ENCODE data around the gene SH3YL1.

Gene SH3YL1

DNA sequence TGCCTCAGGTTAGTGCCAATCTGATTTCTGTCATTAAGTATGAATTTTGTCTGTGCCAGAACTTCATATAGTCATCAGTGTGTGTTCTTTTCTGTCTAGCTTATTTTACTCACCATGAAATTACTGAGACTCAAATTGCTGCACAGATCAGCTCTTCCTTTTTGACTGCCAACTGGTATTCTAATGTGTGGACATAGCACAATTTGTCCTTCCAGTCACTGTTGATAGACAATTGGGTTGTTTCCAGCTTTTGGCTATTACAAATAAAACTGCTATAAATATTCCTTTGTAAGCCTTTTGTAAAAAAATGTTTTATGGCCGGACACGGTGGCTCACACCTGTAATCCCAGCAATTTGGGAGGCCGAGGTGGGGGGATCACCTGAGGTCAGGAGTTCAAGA lies 7.7 kb downstream of the SH3YL1 start:
- DNase-seq: no peak

DNA sequence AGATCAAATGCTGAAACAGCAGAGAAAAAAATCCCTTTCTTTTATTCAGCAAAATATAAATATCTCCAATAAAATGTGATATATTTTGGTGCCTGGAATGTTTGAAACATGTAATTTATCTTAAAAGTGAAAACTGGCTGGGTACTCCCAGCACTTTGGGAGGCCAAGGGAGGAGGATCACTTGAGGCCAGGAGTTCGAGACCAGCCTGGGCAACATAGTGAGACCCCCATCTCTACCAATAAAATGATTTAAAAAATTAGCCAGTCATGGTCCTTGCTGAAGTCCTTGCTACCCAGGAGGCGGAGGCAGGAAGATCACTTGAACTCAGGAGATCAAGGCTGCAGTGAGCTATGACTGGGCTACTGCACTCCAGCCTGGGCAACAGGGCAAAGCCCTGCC lies 8.6 kb downstream of the SH3YL1 start:
- DNase-seq: no peak

DNA sequence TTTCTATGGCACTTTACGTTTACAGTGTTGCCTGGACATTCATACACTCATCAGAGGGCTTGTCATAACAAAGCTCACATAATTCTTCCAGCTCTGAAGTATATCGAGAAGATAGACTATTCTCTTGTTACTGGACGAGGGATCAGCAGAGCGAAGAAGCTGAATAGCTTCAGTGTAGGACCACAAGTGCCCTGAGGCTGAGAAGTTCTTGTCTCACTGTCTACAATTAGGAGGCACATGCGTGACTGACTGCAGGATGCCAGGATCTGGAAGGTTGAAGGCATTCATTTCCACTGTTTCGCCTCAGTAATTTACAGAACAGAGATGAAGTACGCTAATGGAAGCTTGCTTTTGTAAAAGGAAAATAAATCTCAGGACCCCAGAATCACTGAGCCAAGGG lies 9.6 kb downstream of the SH3YL1 start:
- no peak for DNase-seq

DNA sequence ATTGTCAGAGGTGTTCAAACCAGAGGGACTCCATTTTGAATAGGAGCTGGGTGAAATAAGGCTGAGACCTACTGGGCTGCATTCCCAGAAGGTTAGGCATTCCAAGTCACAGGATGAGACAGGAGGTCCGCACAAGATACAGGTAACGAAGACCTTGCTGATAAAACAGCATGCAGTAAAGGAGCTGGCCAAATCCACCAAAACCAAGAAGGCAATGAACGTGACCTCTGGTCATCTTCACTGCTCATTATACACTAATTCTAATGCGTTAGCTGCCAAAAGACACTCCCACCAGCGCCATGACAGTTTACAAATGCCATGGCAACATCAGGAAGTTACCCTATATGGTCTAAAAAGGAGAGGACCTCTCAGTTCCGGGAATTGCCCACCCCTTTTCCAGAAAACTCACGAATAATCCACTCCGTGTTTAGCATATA lies 10.6 kb downstream of the SH3YL1 start:
- no peak for DNase-seq

DNA sequence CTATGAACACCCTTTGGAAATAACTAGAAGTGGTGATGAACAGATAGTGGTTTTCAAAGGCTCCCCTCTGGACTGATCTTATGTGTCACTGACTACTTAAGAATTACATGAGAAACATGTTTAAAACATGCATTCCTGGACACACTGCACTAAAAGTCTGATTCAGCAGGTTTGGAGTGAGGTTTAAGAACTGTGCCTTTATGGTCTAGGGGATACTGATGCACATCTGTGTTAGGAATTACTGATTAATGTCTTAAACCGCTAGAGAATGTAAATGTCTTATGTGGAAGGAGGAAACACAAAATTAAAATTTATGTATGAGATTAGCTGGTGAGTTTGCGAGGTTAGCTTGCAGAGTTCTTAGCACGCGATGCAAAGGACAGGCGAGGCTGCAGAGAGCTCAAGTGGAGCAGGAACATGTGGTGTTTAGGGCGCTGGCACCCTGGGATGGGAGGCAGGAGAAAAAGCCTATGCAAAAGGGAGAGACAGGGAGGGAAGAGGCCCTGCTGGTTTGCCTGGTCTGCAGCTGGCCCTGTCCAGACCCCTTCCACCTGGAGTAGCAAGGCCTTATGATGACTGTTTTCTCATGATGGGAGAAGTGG lies 11.7 kb downstream of the SH3YL1 start:
- DNase-seq: no peak

DNA sequence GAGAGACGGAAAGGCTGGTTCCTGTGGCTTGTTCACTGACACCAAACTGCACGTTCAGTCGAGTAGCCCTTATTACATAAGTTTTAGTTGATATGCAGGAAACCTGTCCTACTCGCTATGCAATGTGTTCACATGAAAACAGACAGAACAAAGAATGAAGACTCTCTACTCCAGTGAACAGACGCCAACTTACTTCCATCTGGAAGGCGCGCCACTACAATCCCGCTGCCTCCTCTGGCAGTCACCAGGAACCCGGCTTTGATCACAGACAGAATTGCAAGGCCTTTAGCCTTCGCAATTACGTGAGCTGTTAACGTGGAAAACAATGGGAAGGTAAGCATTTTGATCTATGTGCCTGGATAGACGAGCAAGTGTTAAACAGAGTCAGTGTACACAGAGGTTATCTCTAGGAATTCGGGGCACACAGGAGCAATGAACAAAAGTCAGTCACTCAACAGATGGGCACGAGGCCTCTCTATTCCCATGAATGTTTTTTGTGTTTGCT lies 14.2 kb downstream of the SH3YL1 start:
- no peak for DNase-seq

DNA sequence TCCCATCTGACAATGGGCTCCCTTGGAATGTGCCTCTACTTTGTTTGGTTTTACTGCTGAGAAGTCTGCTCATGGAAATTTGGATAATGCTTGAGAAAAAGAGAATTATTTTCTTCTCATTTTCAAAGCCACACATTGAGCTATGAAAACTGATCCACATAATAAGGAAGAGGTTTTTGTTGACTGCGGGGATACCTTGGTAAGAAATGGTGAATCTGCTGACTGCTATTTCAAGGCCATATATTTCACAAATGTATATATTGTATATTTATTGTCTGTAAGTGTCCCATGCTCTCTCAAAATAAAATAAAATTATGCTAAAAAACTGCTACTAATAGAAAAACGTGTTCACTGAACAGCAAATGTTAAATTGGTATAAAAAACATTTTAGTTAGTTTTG lies 15.1 kb downstream of the SH3YL1 start:
- DNase-seq: no peak

DNA sequence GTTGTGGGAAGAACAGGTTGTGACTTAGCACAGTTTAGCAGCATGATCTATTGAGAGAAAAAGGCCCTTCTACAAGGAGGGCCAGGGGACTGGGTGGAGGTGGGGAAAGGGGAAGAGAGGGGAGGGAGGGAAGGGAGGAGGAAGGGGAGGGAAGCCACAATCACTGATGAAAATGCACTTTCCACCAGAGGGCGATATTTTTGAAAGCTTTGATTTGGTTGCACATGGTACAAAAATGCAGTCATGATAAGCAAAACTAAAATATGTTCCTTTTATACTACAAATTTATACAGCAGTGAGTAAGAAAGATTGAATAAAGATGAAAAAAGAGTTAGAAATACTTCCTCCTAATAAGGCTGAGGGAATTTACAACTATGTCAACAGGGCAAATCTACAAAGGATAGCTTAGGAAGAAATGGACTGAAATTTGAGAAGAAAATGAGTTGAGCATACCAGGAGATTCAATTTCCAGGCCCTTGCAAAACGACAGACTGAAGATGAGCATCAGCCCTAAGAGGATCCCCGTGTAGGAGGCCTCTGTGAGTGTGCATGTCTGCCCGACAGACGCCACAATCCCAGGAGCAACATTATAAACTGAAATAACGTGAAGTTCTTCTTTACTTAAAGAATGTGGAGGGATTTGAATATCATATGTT lies 17.2 kb downstream of the SH3YL1 start:
- no peak for DNase-seq

DNA sequence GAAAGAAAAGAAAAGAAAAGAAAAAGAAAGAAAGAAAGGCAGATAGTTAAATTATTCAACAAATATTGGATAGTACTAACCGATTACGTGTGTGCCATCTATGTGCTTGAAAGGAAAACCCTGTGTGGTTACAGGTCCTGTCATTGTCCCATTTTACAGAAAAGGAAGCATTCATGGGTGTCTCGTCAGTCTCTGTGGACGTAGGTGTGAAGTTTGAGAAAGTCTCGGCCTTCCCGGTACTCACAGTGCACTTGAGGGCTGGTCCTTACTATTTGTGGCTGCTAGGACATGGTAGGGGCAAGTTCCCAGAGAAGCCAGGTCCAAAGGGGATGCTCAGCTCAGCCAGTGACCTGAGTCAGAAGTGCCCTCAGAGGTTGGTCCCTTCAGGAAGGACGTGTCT lies 19.3 kb downstream of the SH3YL1 start:
- no peak for DNase-seq

DNA sequence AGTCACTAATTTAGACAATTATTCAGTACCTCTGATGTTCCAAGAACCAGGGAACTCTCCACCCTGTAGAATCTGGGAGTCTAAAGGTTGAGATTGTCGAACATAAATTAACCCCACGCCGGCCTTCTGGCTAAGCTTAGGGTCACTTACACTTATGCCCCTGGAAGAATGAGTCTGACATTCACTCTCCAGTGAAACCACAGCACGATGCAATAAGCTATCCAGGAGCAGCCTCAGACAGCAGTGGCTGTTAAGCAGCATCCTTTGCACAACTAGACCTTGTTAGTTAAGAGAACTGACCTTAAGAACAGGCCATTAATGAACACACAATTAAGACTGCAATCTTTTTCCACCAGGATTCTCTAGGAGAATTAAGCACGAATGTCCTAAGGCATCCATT lies 25.0 kb downstream of the SH3YL1 start:
- no peak for DNase-seq

DNA sequence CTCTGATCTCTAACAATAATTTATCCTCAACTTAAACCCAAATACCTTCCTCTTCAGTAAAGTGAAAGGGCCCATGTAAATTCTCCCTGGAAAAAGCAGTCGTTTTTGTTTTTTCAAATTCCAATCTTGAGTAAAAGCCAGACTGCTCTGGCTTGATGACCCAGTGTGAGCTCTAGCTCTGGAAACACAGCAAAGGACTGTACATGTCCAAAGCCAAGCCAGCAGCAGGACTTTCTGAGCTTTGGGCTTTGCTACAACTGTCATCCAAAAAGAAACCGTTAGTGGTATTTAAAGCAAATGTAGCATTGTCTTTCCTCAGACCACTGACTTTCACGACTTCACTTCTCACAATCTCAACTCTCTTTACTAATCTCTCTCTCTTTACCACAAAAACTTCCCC lies 25.4 kb downstream of the SH3YL1 start:
- no peak for DNase-seq

DNA sequence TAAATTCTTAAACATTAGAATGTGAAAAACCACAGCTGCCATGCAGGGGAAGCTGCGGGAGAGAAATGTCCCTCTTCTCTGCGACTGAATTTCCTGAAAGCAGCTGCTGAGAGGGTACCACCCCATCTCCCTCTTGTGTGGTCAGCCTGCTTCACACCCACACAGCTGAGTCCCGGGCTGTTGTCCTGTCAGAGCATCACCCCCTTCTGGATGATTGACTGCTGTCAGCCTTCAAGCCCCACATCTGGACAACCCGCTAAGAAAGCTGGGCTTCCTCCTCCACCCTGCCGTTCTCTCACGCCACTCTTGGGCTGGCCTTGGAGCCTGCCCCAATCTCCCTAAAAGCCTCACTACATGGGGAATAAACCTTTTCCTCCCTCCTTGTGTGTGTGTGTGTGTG lies 26.0 kb downstream of the SH3YL1 start:
- DNase-seq: no peak

DNA sequence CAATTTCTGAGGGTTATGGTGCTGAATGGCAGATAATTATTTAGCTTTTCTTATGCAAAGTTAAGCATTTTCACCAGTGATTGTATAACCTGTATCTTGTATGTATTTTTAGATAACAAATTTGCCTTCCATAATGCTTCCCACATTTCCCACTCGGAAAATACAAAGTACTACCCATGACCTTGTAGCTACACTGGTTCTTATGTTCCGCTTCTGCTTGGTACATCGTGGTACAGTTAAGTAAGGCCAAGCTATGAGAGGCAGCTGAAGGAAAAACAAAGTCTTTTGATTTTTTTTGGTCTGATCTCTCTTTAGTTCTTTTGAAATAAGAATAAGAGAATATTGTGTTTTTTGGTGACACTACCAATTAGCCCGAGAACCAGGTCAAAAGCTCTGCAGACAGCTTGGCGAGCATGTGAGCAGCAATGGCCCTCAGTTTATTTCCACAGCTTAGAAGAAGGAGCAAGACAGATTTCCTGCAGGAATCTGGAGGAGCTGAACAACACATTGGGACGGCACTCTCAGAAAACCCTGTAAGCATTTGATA lies 26.8 kb downstream of the SH3YL1 start:
- DNase-seq: no peak

DNA sequence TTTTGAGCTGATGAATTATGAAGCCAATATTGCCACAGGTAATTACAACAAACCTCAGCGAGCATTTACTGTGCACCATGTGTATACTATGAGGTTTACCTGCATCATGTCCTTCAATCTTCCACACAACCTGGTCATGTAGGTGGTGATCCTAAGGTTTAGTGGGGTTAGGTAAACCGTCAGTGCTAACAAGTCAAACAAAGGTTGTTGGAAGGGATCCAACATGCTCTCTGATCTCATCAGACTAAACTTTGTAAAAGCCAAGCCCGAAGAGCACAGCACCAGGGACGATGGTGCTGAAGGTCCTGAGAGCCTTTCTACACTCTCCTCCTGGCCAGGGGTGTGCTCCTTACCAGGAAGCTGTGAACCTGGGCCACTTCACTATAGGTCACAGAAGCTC lies 29.4 kb downstream of the SH3YL1 start:
- DNase-seq: no peak

DNA sequence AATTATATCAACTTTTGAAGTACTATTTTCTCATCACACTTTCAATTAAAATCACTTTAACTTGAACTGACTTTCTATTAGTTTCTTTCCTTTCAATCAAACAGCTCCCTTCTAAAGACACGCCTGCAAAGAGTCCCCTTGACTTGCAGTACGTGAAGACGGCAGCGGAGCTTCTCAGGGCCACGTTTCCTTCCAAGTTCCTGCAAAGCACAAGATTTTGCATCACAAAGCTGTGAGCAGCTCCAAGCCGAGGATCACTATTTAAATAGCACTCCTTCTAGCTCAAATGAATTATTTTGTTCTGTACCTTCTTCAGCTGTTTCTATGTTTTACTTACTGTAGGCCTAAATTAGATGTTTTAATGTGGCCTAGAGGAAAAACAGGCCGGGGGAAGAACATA lies 30.8 kb downstream of the SH3YL1 start:
- no peak for DNase-seq

DNA sequence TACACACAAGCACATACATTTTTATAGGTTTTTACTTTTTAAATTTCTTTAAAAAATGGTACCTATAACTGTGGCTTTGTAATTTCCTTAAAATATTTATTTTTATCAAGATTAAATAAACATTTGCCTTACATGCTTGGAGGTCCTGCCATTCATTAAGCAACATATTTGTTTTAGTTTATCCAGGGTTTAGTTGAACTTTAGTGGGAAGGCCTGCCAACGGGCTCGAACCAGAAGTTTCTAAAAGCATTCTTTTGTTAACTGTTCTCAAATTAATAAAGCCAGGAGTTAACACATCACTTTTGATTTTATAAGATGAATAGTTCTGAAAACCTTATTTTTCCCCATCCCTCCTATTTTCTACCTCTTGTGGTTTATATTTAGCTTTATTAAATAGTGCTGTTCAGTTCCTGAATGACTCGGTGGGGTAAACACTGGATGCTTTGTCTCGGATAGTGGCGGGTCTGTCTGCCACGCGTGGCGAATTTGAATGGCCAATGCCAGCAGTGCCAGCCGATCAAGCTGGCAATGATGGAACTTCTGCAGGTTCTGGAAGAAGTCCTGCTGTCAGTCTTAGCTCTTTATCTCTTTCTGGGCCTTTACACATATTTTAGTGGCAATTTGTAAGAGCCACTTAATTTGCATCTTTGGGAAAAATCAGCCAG lies 32.2 kb downstream of the SH3YL1 start:
- no peak for DNase-seq

DNA sequence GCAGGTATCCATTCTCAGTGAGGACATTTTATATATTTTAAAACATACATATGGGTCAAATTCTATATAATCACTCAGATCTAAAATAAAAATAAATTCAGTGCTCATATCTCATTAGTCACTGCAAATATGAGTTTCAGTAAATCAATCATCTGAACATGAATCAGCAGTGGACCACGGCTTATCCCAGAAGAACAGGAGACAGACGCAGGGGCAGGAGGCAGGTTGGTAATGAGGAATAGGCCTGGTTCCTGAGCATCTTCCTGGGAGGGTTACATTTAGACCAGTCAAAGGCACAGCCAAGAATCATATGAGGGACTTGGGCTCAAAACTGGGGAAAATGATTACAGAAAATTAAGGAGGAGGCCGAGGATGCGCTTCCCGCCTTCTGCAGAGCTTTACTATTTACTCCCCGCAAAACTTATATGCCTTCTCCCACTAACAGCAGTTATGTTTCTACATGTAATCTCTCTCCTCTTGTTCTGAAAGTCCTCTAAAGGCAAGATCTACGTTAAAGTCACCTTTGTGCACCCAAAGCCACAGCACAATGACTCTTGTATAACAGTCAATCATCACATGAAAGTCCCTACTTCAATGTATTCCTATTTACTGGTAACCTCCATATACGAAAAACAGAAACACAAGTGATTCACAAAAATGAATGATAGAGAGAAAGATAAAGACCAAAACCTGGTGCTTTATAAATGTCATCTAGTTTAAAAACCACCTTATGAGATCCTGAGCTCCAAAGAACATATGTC lies 35.1 kb downstream of the SH3YL1 start:
- DNase-seq: no peak

DNA sequence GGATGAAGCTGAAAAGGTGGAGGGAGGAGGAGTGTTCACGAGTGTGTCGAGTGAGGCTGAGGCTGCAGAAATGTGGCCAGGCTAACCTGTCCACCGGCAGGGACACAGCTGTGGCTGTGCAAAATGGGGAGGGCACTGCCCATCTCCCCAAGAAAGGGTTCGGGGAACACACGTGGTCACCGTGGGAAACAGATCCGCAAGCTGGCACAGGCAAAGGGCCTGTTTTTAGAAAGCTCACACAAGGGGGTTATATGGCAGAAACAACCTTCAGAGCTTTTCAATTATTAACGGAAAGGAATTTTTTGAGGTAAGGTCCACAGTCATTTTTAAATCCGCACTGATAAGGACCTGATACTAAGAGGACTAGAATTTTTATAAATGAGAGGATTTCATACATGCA lies 35.7 kb downstream of the SH3YL1 start:
- DNase-seq: no peak

DNA sequence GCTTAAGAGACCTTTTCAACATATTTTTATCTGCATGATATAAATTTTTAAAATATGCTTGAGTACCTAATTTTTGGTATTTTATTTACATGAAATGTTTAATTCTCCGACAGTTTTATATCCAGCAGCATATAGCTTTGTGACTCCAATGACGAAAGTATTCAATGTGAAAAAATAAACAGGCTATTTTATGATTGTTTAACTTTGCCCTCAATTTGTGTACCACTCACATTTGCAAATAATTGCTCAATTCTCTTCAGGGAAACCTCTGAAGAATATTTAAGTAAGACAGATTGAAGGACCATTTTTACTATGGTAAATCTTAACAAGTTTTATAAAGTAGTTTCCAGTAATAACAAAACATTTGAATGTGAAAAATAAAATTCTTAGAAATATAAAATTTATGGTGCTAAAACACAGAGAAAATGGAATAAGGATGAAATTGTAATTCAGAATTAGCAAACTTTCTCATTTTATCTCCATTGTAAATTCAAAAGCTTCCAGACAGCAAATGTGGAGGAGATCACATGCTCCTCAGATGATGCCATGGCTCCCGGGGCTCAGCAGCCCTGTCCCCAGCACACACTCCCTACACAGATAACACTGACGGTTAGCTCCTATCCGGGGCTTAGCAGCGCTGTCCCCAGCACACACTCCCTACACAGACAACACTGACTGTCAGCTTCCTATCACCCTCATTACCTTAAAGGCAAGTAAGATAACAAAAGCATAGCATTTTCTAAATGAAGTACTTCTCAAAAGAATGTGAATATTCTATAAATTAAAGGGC lies 39.7 kb downstream of the SH3YL1 start:
- DNase-seq: no peak

DNA sequence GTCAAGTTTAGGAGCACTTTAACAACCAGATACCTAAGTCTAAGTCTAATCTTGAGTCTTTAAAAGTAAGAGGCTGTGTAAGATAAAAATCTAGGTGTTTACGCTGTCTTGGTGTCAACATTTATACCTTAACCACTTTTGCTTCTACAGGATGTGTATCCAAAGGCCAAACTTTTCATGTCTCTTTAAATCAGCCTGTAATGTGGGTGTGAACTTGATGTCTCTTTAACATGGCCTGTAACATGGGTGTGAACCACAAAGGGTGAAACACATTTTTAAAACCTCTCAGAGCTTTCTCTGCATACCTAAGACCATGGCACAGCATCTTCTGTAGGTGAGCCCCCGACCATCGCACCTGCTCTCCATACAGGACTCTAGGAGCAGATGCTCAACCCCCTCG lies 40.4 kb downstream of the SH3YL1 start:
- no peak for DNase-seq

DNA sequence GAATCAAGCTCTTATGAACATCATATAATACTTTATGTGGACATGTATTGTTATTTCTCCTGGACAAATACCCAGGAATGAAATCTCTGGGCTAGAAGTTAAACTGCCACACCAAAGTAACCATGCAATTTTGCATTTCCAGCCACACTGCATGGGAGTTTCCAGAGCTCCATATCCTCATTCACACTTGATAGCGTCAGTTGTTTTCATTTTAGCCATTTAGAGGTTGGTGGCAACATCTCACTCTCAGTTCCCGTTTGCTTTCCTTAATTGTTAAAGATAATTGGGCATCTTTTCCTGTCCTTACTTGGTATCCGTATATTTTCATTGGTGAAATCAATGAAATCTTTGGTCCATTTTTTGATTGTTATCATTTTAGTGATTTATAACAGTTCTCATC lies 47.8 kb downstream of the SH3YL1 start:
- DNase-seq: no peak

DNA sequence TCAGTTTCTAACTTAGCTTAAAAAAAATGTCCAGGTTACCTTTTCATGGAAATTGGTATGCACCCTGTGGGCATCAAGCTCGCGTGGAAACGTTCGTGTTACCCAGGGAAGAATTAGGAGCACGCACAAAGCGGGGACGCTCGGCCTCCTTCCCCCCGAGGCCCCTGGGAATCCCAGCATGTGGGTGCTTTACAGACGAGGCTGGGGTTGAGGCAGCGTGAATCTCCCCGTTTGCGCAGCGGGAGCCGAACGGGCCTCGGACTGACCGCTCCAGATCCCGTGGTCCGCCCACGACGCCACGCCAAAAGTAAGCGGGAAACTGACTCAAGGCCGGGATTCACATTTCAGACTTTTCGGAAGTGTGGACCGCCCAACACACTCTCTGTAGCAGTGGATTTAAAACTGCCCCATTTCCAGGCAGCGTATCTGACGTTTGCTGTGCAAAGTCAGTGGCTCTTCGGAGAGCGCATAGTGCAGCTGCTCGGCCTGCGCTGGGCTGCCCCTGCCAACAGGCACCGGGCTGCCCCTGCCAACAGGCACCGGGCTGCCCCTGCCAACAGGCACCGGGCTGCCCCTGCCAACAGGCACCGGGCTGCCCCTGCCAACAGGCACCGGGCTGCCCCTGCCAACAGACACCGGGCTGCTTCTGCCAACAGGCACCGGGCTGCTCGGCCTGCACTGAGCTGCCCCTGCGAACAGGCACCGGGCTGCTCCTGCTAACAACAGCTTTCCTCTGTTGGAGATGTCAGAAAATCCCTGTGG lies 49.7 kb downstream of the SH3YL1 start:
- DNase-seq: no peak
